ENCODE results near the gene ZNF282.

ZNF282 gene

DNA sequence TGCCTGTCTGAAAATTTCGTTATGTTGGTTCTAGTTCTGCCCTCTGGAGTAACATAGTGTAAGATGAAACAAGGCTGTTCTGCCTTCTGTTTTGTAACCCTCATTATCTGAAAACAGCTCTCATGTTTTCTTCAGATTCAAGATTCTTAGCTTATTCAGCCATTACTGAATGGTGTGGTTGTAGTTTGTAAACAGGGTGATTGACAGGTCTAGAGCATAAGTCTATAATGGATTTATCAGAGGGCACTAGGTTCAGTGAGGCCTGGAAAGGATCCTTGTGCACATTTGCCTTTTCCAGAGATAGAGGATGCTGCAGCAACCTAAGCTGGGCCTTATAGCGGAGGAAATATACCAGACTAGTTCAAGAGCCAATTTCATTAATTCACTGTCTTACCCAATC lies 42.0 kb upstream of the ZNF282 start:
- peaks cover 28% of the 10 kb centered on the region for H3K36me3 ChIP-seq
- H3K27me3 ChIP-seq, result no peaks in the 10 kb centered on the region
- H3K4me3 ChIP-seq (ENCODE audit: low read depth in 1 of 2, low read length in 1 of 2), result no peak overlapping the region
- H3K9me3 ChIP-seq, result no peaks in the 10 kb centered on the region
- no peak overlapping the region for H3K27ac ChIP-seq
- peaks cover 20 to 27% of the 10 kb centered on the region in 2 experiments for H3K4me1 ChIP-seq (ENCODE audit: control insufficient read depth in 1 of 2, insufficient read depth in 1 of 2, low read depth in 1 of 2, low read length in 1 of 2)
- TF ChIP-seq, protein P1, sequence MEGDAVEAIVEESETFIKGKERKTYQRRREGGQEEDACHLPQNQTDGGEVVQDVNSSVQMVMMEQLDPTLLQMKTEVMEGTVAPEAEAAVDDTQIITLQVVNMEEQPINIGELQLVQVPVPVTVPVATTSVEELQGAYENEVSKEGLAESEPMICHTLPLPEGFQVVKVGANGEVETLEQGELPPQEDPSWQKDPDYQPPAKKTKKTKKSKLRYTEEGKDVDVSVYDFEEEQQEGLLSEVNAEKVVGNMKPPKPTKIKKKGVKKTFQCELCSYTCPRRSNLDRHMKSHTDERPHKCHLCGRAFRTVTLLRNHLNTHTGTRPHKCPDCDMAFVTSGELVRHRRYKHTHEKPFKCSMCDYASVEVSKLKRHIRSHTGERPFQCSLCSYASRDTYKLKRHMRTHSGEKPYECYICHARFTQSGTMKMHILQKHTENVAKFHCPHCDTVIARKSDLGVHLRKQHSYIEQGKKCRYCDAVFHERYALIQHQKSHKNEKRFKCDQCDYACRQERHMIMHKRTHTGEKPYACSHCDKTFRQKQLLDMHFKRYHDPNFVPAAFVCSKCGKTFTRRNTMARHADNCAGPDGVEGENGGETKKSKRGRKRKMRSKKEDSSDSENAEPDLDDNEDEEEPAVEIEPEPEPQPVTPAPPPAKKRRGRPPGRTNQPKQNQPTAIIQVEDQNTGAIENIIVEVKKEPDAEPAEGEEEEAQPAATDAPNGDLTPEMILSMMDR (IDR thresholded peaks at IDR 0.05), result no peak

DNA sequence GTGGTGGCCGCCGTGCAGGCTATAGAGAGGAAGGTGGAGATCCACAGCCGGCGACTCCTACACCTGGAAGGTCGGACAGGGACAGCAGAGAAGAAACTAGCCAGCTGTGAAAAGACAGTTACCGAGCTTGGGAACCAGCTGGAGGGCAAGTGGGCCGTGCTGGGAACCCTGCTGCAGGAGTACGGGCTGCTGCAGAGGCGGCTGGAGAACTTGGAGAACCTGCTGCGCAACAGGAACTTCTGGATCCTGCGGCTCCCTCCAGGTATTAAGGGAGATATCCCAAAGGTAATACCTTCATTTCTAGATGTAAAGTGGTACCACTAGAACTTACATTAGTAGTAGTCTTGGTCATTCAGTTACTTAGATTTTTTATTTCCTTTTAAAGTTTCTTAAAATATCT lies 41.3 kb upstream of the ZNF282 start:
- H3K36me3 ChIP-seq, result peaks cover 28% of the 10 kb centered on the region
- H3K4me1 ChIP-seq (ENCODE audit: control insufficient read depth in 1 of 2, insufficient read depth in 1 of 2, low read depth in 1 of 2, low read length in 1 of 2), result peaks cover 12 to 20% of the 10 kb centered on the region in 2 experiments
- H3K27me3 ChIP-seq, result no peaks in the 10 kb centered on the region
- H3K9me3 ChIP-seq, result no peaks in the 10 kb centered on the region
- H3K27ac ChIP-seq, result no peak overlapping the region
- TF ChIP-seq, protein P1 (IDR thresholded peaks at IDR 0.05), result no peak
- H3K4me3 ChIP-seq (ENCODE audit: low read depth in 1 of 2, low read length in 1 of 2), result no peak overlapping the region

DNA sequence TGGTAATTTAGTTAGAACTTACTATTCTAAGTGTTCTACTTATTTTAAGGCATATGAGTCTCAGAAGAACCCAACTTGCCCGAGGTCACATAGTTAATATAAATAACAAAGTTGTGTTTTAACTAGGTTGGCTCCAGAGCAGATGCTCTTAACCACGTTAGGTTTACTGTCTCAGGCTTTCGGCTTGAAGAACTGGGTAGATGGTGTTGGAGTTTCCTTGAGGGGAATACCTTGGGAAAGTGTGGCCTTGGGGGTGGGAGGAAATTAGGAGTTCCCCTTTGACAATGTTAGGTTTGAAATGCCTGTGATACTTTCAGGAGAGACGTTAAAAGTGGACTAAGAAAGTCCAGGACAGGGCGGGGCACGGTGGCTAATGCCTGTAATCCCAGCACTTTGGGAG lies 38.4 kb upstream of the ZNF282 start:
- peaks cover 28% of the 10 kb centered on the region for H3K36me3 ChIP-seq

DNA sequence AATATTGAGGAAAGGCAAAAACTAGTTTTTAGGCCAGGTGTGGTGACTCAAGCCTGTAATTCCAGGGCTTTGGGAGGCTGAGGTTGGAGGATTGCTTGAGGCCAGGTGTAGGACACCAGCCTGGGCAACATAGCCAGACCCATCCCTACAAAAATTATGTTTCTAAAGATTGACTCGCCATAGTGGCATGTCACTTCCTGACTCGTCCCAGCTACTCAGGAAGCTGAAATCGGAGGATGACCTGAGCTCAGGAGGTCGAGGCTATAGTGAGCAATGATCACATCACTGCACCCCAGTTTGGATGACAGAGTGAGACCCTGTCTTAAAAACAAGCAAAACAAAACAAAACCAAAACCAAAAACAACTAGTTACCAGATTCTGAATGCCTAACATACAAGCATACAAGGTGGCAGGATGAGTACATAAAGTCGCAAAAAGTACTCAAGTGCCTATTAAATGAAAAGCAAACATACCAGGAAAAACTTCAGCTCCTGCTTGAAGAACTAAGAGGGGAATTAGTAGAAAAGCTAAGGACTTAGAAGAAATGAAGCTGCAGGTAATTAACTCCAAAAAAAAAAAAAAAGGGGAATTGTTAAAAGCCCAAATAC lies 34.0 kb upstream of the ZNF282 start:
- peak overlapping the region; percentile 57 for H3K27ac ChIP-seq
- H3K27me3 ChIP-seq, result no peaks in the 10 kb centered on the region
- no peaks in the 10 kb centered on the region for H3K9me3 ChIP-seq
- TF ChIP-seq, protein P1 (IDR thresholded peaks at IDR 0.05), result no peak
- H3K4me3 ChIP-seq (ENCODE audit: low read depth in 1 of 2, low read length in 1 of 2), result no peak overlapping the region
- peaks cover 7 to 9% of the 10 kb centered on the region in 2 experiments for H3K4me1 ChIP-seq (ENCODE audit: control insufficient read depth in 1 of 2, insufficient read depth in 1 of 2, low read depth in 1 of 2, low read length in 1 of 2)
- H3K36me3 ChIP-seq, result peaks cover 25% of the 10 kb centered on the region

More for the DNA sequence above, 38.4 kb upstream of the ZNF282 start:
- H3K27me3 ChIP-seq, result no peaks in the 10 kb centered on the region
- no peak overlapping the region for H3K4me3 ChIP-seq (ENCODE audit: low read depth in 1 of 2, low read length in 1 of 2)
- no peaks in the 10 kb centered on the region for H3K9me3 ChIP-seq
- TF ChIP-seq, protein P1 (IDR thresholded peaks at IDR 0.05), result no peak
- H3K4me1 ChIP-seq (ENCODE audit: control insufficient read depth in 1 of 2, insufficient read depth in 1 of 2, low read depth in 1 of 2, low read length in 1 of 2), result peaks cover 7 to 9% of the 10 kb centered on the region in 2 experiments
- no peak overlapping the region for H3K27ac ChIP-seq

DNA sequence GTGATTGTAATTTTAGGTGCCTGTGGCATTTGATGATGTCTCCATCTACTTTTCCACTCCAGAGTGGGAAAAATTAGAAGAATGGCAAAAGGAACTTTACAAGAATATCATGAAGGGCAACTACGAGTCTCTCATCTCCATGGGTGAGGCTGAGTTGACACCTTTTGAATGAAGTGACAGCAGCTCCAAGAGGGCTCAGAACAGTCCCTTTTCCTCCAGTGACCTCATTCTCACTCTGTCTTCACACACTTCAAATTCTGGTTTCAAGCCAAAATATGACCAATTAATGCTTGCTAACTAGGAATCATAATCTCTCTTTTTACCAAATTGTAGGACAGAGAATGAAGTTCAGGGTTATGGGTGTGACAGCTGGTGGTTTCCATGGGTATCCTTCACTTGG lies 29.2 kb upstream of the ZNF282 start:
- TF ChIP-seq, protein P1 (IDR thresholded peaks at IDR 0.05), result no peak
- H3K4me3 ChIP-seq (ENCODE audit: low read depth in 1 of 2, low read length in 1 of 2), result no peak overlapping the region
- H3K27ac ChIP-seq, result no peak overlapping the region
- peaks cover 57% of the 10 kb centered on the region for H3K36me3 ChIP-seq
- H3K27me3 ChIP-seq, result no peaks in the 10 kb centered on the region
- peaks cover 4 to 6% of the 10 kb centered on the region in 2 experiments for H3K4me1 ChIP-seq (ENCODE audit: control insufficient read depth in 1 of 2, insufficient read depth in 1 of 2, low read depth in 1 of 2, low read length in 1 of 2)
- no peaks in the 10 kb centered on the region for H3K9me3 ChIP-seq

Data from neutrophil (primary cell).